ENCODE results near the gene ZNF521.

DNA sequence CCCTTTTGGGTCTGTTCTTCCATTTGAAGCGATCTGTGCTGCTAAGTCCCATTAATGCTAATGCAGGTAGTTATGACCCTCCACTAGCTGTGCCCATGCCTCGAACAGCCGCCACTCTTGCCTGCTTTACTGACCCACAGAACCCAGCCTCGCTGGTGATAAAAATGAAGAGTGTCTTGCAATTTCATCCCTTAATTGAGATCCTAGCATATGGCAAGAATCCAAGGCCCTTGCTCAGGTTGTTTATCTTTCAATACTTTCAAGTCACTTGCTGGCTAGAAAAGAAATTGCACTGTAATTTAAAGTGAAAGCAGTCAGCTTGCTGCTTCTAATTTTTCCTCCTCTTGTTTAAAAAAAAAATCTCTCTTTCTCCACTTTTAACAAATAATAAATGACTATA, 73.6 kb downstream of the ZNF521 start:
- no peak for TF ChIP-seq EZH2phosphoT487 (IDR thresholded peaks at IDR 0.05; ENCODE audit: borderline replicate concordance, low read length)
- TF ChIP-seq CTCF (conservative IDR thresholded peaks at IDR 0.05; ENCODE audit: low read depth, low read length), result no peak
